ENCODE results near the gene KDELR3.

The KDELR3 gene

GRCh38 chr22:38467904-38468442 lies at the start of gene KDELR3:
Gene KDELR3 (plus strand): TSS chr22:38468096. CDS start chr22:38468234, 138 bp downstream.
- Histone ChIP-seq H3K9me3 (ENCODE audit: control insufficient read depth, low read depth, low read length) (no peaks in the 10 kb centered on the region), H3K4me1 (ENCODE audit: control insufficient read depth, low read depth, low read length) (peaks cover 7% of the 10 kb centered on the region), H3K36me3 (ENCODE audit: control insufficient read depth, low read depth, low read length) (no peaks in the 10 kb centered on the region), H3K4me3 (ENCODE audit: low read length) (peak within 1 kb of the TSS; percentile 66), H3K27me3 (ENCODE audit: control insufficient read depth, insufficient read depth, low read length) (peaks cover 50% of the 10 kb centered on the region), H3K27ac (ENCODE audit: low read length) (no peak within 1 kb of the TSS), H3K9ac (ENCODE audit: low read length) (peak within 1 kb of the TSS; percentile 41)

DNA sequence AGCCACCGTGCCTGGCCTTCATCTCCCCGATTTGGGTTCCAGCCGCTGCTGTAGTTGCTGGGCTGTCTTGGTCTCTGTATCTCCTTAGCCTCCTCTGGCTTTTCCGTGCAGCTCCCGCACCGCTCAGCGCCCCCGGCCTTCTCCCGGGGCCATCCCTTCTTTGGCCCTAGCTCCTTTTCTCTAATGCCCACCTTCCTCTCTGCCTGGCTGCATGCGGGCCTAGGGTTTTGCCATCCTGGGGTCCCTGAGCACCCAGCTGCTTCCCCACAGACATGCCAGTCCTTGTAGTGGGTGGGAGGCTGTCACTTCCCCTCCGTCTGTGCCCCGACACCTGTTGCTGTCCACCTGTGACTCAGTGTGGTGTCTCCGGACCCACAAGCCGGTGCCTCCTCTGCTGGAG lies 49.3 kb upstream of the KDELR3 start:
- Histone ChIP-seq H3K9ac (ENCODE audit: low read length) (no peak overlapping the region), H3K9me3 (ENCODE audit: control insufficient read depth, low read depth, low read length) (no peaks in the 10 kb centered on the region), H3K27me3 (ENCODE audit: control insufficient read depth, insufficient read depth, low read length) (no peaks in the 10 kb centered on the region), H3K4me1 (ENCODE audit: control insufficient read depth, low read depth, low read length) (peaks cover 16% of the 10 kb centered on the region), H3K4me3 (ENCODE audit: low read length) (no peak overlapping the region), H3K36me3 (ENCODE audit: control insufficient read depth, low read depth, low read length) (no peaks in the 10 kb centered on the region), H3K27ac (ENCODE audit: low read length) (no peak overlapping the region)

DNA sequence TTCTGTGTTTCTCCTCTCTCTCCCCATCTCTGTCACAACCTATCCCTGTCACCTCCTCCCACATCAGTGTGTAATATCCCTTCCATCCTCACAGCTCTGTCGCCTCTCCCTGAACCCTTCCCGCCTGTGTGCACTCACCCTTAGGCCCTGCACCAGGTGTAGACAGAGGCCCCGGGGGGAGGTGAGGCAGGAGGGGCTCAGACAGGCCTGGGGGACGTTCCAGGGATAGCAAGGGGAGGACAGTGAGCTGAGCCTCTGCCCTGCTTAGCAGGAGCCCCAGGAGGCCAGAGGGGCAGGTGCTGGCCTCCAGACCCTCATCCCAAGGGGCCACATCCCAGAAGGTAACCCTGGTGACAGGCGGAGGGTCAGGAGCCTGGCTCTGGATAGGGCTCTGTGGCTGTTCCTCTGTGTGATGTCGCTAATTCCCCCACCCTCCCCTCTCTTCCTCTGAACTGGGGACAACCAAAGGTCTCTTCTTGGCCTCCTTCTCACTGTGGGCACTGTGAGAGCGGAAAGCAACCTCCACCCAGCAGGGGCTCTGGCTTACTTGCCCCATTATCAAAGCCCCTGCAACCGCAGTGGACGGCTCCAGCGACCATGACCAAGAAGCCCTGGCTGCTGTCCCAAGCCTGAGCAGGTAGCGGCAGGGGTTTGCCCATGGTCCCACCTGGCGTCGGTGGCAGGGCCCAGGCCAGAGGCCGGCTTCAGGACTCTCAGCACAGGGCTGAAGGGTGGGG lies 48.6 kb upstream of the KDELR3 start:
- Histone ChIP-seq H3K9ac (ENCODE audit: low read length) (no peak overlapping the region), H3K9me3 (ENCODE audit: control insufficient read depth, low read depth, low read length) (no peaks in the 10 kb centered on the region), H3K4me3 (ENCODE audit: low read length) (no peak overlapping the region), H3K27ac (ENCODE audit: low read length) (no peak overlapping the region), H3K4me1 (ENCODE audit: control insufficient read depth, low read depth, low read length) (peaks cover 16% of the 10 kb centered on the region), H3K36me3 (ENCODE audit: control insufficient read depth, low read depth, low read length) (no peaks in the 10 kb centered on the region), H3K27me3 (ENCODE audit: control insufficient read depth, insufficient read depth, low read length) (no peaks in the 10 kb centered on the region)

GRCh38 chr22:38419858-38420160 lies 48.1 kb upstream of the KDELR3 start:
- H3K4me3 ChIP-seq (ENCODE audit: low read length), result no peak overlapping the region
- no peaks in the 10 kb centered on the region for H3K36me3 ChIP-seq (ENCODE audit: control insufficient read depth, low read depth, low read length)
- H3K27me3 ChIP-seq (ENCODE audit: control insufficient read depth, insufficient read depth, low read length), result no peaks in the 10 kb centered on the region
- H3K9ac ChIP-seq (ENCODE audit: low read length), result no peak overlapping the region
- no peaks in the 10 kb centered on the region for H3K9me3 ChIP-seq (ENCODE audit: control insufficient read depth, low read depth, low read length)
- H3K4me1 ChIP-seq (ENCODE audit: control insufficient read depth, low read depth, low read length), result peaks cover 16% of the 10 kb centered on the region
- no peak overlapping the region for H3K27ac ChIP-seq (ENCODE audit: low read length)

DNA sequence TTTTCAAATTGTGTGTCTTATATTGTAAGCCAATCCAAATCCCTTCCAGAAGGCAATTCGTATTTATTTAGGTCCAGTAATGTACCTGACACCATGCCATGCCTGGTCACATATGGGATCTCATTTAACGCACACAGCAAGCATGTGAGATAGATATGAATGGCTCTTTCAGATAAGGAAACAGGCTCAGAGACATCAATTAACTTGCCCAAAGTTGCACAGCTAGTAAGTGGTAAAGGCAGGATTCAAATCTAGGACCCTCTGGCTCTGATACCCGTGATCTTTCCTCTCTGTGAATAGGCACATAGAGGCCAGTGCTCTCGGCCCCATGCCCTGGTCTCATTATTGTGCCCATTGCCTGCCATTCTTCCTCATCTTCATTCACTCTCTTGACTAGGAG lies 47.2 kb upstream of the KDELR3 start:
- Histone ChIP-seq H3K4me1 (ENCODE audit: control insufficient read depth, low read depth, low read length) (peaks cover 16% of the 10 kb centered on the region), H3K27ac (ENCODE audit: low read length) (no peak overlapping the region), H3K9ac (ENCODE audit: low read length) (no peak overlapping the region), H3K27me3 (ENCODE audit: control insufficient read depth, insufficient read depth, low read length) (no peaks in the 10 kb centered on the region), H3K36me3 (ENCODE audit: control insufficient read depth, low read depth, low read length) (no peaks in the 10 kb centered on the region), H3K9me3 (ENCODE audit: control insufficient read depth, low read depth, low read length) (no peaks in the 10 kb centered on the region), H3K4me3 (ENCODE audit: low read length) (no peak overlapping the region)

GRCh38 chr22:38422611-38423511 lies 45.0 kb upstream of the KDELR3 start:
- no peak overlapping the region for H3K4me3 ChIP-seq (ENCODE audit: low read length)
- H3K36me3 ChIP-seq (ENCODE audit: control insufficient read depth, low read depth, low read length), result no peaks in the 10 kb centered on the region
- no peak overlapping the region for H3K27ac ChIP-seq (ENCODE audit: low read length)
- H3K9ac ChIP-seq (ENCODE audit: low read length), result no peak overlapping the region
- peaks cover 16% of the 10 kb centered on the region for H3K4me1 ChIP-seq (ENCODE audit: control insufficient read depth, low read depth, low read length)
- no peaks in the 10 kb centered on the region for H3K9me3 ChIP-seq (ENCODE audit: control insufficient read depth, low read depth, low read length)
- H3K27me3 ChIP-seq (ENCODE audit: control insufficient read depth, insufficient read depth, low read length), result no peaks in the 10 kb centered on the region

DNA sequence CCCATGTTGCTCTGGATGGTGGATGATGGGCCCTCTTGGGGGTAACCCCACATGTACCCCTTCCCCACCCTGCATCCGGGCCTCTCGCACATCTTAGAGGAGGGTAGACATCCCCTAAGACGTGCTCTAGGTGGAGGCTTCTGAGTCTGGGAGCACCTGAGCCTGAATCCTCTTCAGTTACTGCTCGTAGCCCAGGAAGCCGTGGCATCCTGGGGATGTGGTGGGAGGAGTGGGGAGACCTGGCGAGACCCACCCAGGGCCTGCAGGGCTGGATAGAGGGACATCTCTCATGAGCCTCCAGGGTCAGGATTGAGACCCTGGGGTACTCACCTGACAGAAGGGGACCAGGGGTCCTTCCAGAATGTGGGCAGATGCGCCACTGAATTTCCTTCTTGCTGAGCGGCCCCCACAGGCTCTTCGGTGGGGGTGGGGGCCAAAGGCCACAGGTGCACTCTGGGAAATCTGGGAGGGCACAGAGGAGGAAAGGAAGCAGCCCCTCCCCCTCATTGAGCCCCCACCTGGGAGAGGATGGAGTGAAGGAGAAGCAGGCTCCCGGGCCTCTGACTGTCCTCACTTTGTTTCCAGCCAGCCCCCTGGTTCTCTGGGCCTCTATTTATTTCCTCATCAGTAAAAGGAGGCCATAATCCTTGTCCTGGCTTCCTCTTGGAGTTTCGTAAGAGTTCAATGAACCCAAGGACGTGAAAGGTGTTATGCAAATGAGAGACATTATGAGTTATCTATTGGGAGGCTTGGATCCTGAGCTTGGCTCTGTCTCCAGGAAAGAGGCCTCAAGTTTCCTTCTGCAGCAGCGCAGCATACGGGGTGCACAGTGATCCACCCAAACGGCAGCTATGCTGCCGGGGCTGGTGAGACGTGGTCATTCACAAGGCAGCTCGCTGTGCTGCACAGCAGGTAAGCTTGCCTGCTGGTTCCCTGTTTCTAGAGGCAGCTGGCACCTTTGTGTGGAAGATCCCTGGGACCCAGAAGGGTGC lies 44.1 kb upstream of the KDELR3 start:
- Histone ChIP-seq H3K9me3 (ENCODE audit: control insufficient read depth, low read depth, low read length) (no peaks in the 10 kb centered on the region), H3K4me3 (ENCODE audit: low read length) (no peak overlapping the region), H3K27ac (ENCODE audit: low read length) (no peak overlapping the region), H3K36me3 (ENCODE audit: control insufficient read depth, low read depth, low read length) (no peaks in the 10 kb centered on the region), H3K9ac (ENCODE audit: low read length) (no peak overlapping the region), H3K27me3 (ENCODE audit: control insufficient read depth, insufficient read depth, low read length) (no peaks in the 10 kb centered on the region), H3K4me1 (ENCODE audit: control insufficient read depth, low read depth, low read length) (peaks cover 16% of the 10 kb centered on the region)

- Histone ChIP-seq H3K36me3 (ENCODE audit: control insufficient read depth, low read depth, low read length) (no peaks in the 10 kb centered on the region), H3K27ac (ENCODE audit: low read length) (no peak overlapping the region), H3K9ac (ENCODE audit: low read length) (no peak overlapping the region), H3K4me3 (ENCODE audit: low read length) (no peak overlapping the region), H3K4me1 (ENCODE audit: control insufficient read depth, low read depth, low read length) (peaks cover 14% of the 10 kb centered on the region), H3K27me3 (ENCODE audit: control insufficient read depth, insufficient read depth, low read length) (no peaks in the 10 kb centered on the region), H3K9me3 (ENCODE audit: control insufficient read depth, low read depth, low read length) (no peaks in the 10 kb centered on the region)
Observed at GRCh38 chr22:38424525-38425080, 43.3 kb upstream of the KDELR3 start.

DNA sequence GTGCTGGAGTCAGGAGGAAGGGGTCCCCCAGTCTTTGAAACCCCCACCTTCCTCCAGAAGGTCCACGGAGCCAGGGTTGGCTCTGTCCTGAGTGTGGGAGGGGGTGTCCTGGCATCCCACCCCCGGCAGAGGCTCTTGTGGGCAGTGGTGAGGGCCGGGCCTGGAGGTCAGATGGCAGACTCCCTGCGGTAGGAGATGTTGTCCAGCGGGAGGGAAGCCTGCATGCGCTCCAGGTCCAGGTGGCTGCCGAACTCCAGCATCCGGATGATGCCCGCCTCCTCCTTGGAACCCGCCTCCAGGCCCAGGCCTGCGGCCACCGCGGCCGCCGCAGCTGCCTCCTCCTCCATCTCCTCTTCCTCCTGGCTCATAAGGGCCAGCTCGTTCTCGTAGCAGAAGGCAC lies 41.3 kb upstream of the KDELR3 start:
- H3K27me3 ChIP-seq (ENCODE audit: control insufficient read depth, insufficient read depth, low read length), result no peaks in the 10 kb centered on the region
- no peaks in the 10 kb centered on the region for H3K36me3 ChIP-seq (ENCODE audit: control insufficient read depth, low read depth, low read length)
- H3K4me3 ChIP-seq (ENCODE audit: low read length), result no peak overlapping the region
- H3K4me1 ChIP-seq (ENCODE audit: control insufficient read depth, low read depth, low read length), result peaks cover 13% of the 10 kb centered on the region
- H3K9ac ChIP-seq (ENCODE audit: low read length), result no peak overlapping the region
- H3K9me3 ChIP-seq (ENCODE audit: control insufficient read depth, low read depth, low read length), result no peaks in the 10 kb centered on the region
- no peak overlapping the region for H3K27ac ChIP-seq (ENCODE audit: low read length)

DNA sequence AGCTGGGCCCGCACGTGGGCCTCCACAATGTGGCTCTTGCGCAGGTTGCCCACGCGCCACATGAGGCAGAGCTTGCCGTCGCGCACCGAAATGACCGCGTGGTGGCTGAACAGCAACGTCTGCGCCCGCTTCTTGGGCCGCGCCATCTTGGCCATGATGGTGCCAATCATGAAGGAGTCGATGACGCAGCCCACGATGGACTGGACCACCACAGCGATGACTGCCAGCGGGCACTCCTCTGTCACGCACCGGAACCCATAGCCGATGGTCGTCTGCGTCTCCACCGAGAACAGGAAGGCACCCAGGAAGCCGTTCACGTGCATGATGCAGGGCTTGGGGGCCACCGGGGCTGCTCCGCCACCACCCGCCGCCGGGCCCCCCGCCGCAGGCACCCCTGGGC lies 40.4 kb upstream of the KDELR3 start:
- Histone ChIP-seq H3K27ac (ENCODE audit: low read length) (no peak overlapping the region), H3K27me3 (ENCODE audit: control insufficient read depth, insufficient read depth, low read length) (no peaks in the 10 kb centered on the region), H3K9me3 (ENCODE audit: control insufficient read depth, low read depth, low read length) (no peaks in the 10 kb centered on the region), H3K36me3 (ENCODE audit: control insufficient read depth, low read depth, low read length) (no peaks in the 10 kb centered on the region), H3K9ac (ENCODE audit: low read length) (no peak overlapping the region), H3K4me1 (ENCODE audit: control insufficient read depth, low read depth, low read length) (peaks cover 10% of the 10 kb centered on the region), H3K4me3 (ENCODE audit: low read length) (no peak overlapping the region)

DNA sequence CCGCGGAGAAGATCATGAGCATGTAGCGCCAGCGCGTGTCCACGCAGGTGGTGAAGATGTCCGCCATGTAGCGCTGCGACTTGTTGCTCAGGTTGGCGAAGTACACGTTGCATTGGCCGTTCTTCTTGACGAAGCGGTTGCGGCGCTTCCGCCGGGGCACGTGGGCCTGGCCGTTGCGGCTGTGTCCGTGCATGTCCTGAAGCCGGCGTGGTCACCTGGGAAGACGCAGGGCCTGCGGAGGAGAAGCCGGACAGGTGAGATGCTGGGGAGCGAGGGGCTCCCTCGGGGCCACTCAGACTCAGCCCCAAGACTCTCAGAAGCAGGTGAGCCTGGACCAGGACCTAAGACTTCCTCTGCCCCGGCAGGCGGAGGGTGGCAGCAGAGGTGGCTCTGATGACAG lies 40.0 kb upstream of the KDELR3 start:
- peaks cover 5% of the 10 kb centered on the region for H3K4me1 ChIP-seq (ENCODE audit: control insufficient read depth, low read depth, low read length)
- H3K36me3 ChIP-seq (ENCODE audit: control insufficient read depth, low read depth, low read length), result no peaks in the 10 kb centered on the region
- no peak overlapping the region for H3K27ac ChIP-seq (ENCODE audit: low read length)
- no peaks in the 10 kb centered on the region for H3K9me3 ChIP-seq (ENCODE audit: control insufficient read depth, low read depth, low read length)
- H3K4me3 ChIP-seq (ENCODE audit: low read length), result no peak overlapping the region
- H3K9ac ChIP-seq (ENCODE audit: low read length), result no peak overlapping the region
- no peaks in the 10 kb centered on the region for H3K27me3 ChIP-seq (ENCODE audit: control insufficient read depth, insufficient read depth, low read length)
